ENCODE results near the gene DNAJC12. TPM values are rescaled to one million over a fixed set of nuclear protein-coding genes. Genes with fewer than 3 reads are reported as not detected.

The DNAJC12 gene
- total RNA-seq, 1 experiment from 2014 or later, result 4.3 TPM

DNA sequence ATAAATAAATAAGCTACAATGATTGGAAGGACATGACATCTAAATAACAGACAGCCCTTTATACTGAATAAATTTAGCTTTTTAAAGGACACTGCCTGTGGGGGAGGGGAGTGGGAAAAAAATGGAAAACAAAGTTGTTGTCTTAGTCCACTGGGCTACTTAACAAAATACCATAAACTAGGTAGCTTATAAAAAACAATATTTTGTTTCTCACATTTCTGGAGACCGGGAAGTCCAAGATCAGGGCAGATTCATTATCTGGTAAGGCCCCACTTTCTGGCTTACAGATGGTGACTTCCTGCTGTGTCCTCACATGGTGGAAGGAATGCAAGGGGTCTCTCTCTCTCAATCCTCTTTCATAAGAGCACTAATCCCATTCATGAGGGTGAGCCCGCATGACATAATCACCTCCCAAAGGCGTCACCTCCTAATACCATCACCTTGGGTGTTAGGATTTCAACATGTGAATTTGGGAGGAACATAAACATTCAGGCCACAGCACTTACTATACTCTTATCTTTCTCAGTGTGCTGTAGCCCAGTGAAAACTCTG, 43.0 kb downstream of the DNAJC12 start (continued):
- no peak for TF ChIP-seq SP1 (IDR thresholded peaks at IDR 0.05; ENCODE audit: low read depth)
- TF ChIP-seq CBX3 (IDR thresholded peaks at IDR 0.05; ENCODE audit: low read depth), result no peak
- no peak for TF ChIP-seq CEBPB (IDR thresholded peaks at IDR 0.05; ENCODE audit: low read depth)

- Histone ChIP-seq H3K9me3 (ENCODE audit: control insufficient read depth in 1 of 2, insufficient read depth in 1 of 2, low read depth in 1 of 2, low read length in 2 of 2) (no peaks in the 10 kb centered on the region), H3K27me3 (ENCODE audit: insufficient read depth, low read length) (no peaks in the 10 kb centered on the region), H3K79me2 (ENCODE audit: insufficient read depth, low read length) (no peaks in the 10 kb centered on the region), H3K4me1 (ENCODE audit: control insufficient read depth in 1 of 2, insufficient read depth in 2 of 2, low read length in 2 of 2) (no peaks in the 10 kb centered on the region; a peak in 1 of 4 replicates), H3K9ac (ENCODE audit: low read length) (no peak overlapping the region), H2AFZ (ENCODE audit: low read depth, low read length, poor library complexity, severe bottlenecking) (no peak overlapping the region), H3K36me3 (ENCODE audit: control insufficient read depth in 1 of 2, insufficient read depth in 2 of 2, low read length in 2 of 2) (no peaks in the 10 kb centered on the region), H3K9me2 (ENCODE audit: insufficient read depth) (no peaks in the 10 kb centered on the region), H3K4me3 (replicated peaks in 1 of 2; ENCODE audit: low read depth in 1 of 2, low read length in 2 of 2) (no peak overlapping the region), H3K4me2 (ENCODE audit: low read length) (no peak overlapping the region), H3K27ac (ENCODE audit: low read depth, low read length) (no peak overlapping the region), H4K20me1 (ENCODE audit: insufficient read depth) (no peaks in the 10 kb centered on the region)
- ChIA-PET POLR2A (no interaction called here), RAD21 (ENCODE audit: low non-redundant PET in 1 of 2, low total read pairs in 2 of 2, uncharacterized antibody in 2 of 2, unreplicated experiment in 2 of 2) (no interaction called here), CTCF (no interaction called here)
- intact Hi-C loops (cut with micrococcal nuclease), result no loop called here
- TF ChIP-seq SP1 (IDR thresholded peaks at IDR 0.05; ENCODE audit: low read depth) (no peak), YY1 (IDR thresholded peaks at IDR 0.05; ENCODE audit: extremely low read depth, insufficient replicate concordance, low read depth, low read length) (no peak), EZH2phosphoT487 (IDR thresholded peaks at IDR 0.05; ENCODE audit: borderline replicate concordance) (no peak), MAX (IDR thresholded peaks at IDR 0.05) (no peak), CEBPB (IDR thresholded peaks at IDR 0.05; ENCODE audit: low read depth) (no peak), FOSL1 (IDR thresholded peaks at IDR 0.05; ENCODE audit: low read depth) (no peak), ZFX (IDR thresholded peaks at IDR 0.05) (no peak), RAD21 (IDR thresholded peaks at IDR 0.05; ENCODE audit: low read depth) (no peak), ATF3 (IDR thresholded peaks at IDR 0.05) (no peak), SIN3A (IDR thresholded peaks at IDR 0.05; ENCODE audit: low read depth) (no peak), ELF1 (IDR thresholded peaks at IDR 0.05; ENCODE audit: borderline replicate concordance, low read depth) (no peak), ZNF274 (IDR thresholded peaks at IDR 0.05; ENCODE audit: low read depth, low read length) (no peak), CBX3 (IDR thresholded peaks at IDR 0.05; ENCODE audit: low read depth) (no peak), EGR1 (IDR thresholded peaks at IDR 0.05; ENCODE audit: low read depth) (no peak), REST (IDR thresholded peaks at IDR 0.05; ENCODE audit: low read depth) (no peak), ZBTB33 (IDR thresholded peaks at IDR 0.05; ENCODE audit: extremely low read depth, insufficient replicate concordance, low read length) (no peak), POLR2A (IDR thresholded peaks at IDR 0.05; ENCODE audit: borderline replicate concordance, extremely low read depth, insufficient read depth, insufficient read length) (no peak), POLR2AphosphoS5 (IDR thresholded peaks at IDR 0.05; ENCODE audit: low read depth, low read length) (no peak)
- TF ChIP-seq, protein P1, sequence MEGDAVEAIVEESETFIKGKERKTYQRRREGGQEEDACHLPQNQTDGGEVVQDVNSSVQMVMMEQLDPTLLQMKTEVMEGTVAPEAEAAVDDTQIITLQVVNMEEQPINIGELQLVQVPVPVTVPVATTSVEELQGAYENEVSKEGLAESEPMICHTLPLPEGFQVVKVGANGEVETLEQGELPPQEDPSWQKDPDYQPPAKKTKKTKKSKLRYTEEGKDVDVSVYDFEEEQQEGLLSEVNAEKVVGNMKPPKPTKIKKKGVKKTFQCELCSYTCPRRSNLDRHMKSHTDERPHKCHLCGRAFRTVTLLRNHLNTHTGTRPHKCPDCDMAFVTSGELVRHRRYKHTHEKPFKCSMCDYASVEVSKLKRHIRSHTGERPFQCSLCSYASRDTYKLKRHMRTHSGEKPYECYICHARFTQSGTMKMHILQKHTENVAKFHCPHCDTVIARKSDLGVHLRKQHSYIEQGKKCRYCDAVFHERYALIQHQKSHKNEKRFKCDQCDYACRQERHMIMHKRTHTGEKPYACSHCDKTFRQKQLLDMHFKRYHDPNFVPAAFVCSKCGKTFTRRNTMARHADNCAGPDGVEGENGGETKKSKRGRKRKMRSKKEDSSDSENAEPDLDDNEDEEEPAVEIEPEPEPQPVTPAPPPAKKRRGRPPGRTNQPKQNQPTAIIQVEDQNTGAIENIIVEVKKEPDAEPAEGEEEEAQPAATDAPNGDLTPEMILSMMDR (IDR thresholded peaks at IDR 0.05 in 2 of 3, conservative IDR thresholded peaks at IDR 0.05 in 1 of 3; ENCODE audit: borderline replicate concordance in 1 of 3, insufficient read depth in 1 of 3, low read depth in 2 of 3, low read length in 2 of 3), result no peak
- DNase-seq (ENCODE audit: low read depth, low spot score) (no peak), ATAC-seq (no peak)
- BruUV-seq (replicated peaks), result no TSS peak
Measured at GRCh38 chr10:67794256-67794655, 43.7 kb downstream of the DNAJC12 start.

Data from HCT116 (cell line).